GM21619 (cell line): ENCODE results near the gene GBX1.

Experiments
- ATAC-seq: cut with Tn5 transposase; IDR thresholded peaks from one replicate; pipeline ENCODE4 v1.9.1; 2021; ENCODE audit not compliant: unreplicated experiment

GBX1 gene

GRCh38 chr7:151116603-151117440, 50.7 kb downstream of the GBX1 start:
- ATAC-seq: no peak

GRCh38 chr7:151115836-151116418, 51.6 kb downstream of the GBX1 start:
- ATAC-seq: no peak

DNA sequence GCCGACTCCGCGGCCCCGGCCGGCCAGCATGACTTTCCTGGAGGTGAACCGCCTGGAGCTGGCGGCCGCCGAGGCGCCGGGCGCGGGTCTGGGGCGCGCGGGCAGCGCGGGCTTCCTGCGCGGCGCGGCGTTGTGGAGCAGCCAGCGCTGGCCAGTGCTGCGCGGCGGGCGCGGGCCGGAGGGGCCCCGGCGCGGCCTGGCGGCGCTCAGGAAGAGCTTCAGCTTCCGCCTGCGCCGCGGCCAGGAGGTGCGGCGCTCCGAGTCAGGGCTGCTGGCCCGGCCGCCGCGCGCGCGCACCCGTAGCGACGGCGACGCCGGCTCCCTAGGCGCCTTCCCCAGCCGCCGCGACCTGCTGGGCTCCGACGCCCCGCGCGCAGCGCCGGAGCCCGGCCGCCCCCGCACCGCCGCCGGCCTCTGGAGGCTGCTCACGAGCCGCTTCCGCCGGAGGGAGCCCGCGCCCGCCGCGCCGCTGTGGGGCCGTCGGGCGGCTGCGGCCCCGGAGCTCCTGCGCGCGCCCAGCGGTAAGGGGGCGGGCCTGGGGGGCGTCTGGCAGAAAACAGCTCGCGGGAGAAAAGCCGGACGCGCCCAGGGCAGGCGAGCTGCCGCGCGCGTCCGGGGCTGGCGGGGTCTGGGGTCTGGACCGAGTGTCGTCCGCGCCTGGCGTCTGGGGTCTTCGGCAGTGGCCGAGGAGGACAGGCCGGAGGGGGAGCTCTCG, 52.2 kb downstream of the GBX1 start:
- ATAC-seq: no peak

- no peak for ATAC-seq
These were observed 53.1 kb downstream of the GBX1 start for GRCh38 chr7:151114151-151115090.

DNA sequence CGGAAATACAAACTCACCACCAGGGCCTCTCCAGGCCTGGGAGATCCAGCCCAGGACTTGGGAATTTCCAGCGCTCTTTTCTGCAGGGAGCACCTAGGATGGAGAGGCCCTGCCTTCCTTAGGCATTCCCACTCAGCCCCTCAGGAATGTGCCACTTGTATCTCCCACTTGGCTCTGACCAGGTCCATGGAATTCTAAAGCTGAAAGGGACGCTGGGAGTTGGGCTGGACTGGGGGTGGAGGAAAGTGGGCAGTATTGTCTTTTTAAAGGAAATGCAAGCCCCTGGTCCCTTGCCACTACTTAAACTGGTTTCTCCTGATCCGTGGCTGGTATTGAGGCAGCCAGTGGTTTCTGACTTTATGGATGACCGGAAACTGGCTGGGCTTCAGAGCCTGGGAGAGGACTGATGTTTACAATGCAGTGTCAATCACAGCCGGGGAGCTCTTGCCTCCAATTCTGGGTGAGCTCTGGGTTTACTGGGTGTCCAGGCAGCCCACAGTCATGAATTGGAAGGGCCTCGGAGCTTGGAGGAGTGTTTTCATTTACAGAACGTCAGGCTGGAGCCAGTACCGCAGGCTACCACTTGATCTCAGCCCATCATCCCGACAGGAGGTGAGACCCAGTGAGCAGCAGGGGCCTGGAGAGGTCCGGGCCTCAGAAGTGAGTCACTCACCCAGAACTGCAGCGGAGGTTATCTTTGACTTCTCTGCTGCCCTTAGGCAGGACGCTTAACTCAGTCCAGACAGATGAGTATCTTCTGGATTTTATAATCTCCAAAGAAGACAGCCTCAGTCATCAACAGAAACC, 53.9 kb downstream of the GBX1 start:
- ATAC-seq: no peak

DNA sequence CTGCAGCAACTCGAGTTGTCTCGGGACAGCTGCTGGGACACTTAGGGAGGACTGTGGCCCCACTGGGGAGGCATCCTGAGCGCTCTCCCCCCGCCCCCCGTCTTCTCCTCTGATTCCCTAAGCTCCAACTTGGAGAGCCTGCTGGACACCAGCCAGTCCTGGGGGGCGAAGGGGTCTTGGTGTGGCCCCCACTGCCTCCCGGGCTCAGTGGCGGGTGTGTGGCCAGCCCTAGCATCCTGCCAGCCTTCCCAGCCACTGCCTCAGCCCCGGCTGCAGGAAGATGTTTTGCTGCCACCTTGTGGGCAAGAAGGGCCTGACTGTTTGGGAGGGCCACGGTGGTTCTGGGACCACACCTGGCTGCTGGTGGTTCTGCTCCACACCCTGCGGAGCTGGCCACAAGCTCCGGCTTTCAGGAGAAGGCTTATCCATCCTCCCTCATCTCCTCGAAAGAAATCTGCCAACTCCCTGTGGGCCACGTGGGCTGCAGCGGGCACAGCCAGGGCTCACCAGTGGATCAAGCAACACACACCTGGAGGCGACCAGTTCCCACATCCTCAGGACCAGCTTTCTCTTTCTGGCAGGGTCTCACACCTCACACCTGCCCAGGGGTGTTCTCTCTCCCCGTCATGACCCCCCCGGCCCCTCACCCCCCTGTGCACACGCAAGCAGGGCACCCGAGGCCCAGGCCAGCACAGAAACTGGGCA, 56.4 kb downstream of the GBX1 start:
- ATAC-seq: peak; percentile 89

GRCh38 chr7:151110236-151110940, 57.1 kb downstream of the GBX1 start:
- no peak for ATAC-seq

DNA sequence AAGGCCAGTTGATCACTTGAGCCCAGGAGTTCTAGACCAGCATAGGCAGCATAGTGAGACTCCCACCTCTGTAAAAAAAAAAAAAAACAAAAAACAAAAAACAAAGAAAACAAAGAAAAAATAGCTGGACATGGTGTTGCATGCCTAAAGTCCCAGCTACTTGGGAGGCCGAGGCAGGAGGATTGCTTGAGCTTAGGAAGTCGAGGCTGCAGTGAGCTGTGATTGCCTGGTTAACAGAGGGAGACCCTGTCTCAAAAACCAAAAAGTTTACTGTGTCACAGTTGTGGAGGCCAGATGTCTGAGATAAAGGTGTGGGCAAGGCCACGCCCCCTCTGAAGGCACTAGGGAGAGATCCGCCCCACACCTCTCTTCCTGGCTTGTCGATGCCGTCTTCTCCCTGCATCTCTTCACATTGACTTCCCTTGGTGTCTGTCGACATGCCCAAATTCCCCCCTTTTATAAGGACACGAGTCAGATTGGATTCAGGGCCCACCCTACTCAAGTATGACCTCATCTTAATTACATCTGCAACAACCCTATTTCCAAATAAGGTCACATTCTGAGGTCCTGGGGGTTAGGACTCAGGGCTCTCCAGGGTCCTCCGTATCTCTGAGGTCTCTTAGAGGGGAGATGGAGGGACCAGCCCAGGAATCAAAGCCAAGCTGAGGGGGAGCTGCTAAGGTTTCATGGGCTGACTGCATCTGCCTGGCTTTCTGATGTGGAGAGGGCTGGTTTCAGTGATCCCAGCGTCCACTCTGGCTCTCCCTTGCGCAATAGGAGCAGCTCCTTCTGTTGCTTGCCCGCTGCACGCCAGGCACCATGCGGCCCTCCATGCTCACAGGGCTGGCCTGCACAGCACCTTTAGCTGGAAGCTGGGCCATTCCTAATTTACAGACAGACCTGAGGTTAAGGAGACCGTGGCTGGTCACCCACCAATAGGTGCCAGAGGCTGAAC, 58.1 kb downstream of the GBX1 start:
- ATAC-seq: no peak

DNA sequence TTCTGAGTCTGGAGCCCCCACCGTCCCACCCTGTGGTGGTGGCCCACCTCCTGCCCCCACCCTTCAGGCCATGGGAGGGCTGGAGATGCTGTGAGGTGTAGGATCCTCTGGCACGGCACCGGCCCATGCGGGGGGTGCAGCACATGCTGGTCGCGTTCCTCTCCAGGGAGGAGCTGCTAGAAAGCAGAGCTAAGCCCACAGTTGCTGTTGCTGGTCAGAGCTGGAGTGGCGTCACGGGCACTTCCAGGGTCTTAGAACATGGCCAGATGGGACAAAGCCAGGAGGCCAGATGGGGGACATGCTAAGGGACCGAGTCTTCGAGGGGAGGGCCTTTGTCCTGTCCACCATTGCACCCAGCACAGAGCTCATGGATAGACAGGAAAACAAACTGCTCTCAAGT, 59.6 kb downstream of the GBX1 start:
- ATAC-seq: no peak

DNA sequence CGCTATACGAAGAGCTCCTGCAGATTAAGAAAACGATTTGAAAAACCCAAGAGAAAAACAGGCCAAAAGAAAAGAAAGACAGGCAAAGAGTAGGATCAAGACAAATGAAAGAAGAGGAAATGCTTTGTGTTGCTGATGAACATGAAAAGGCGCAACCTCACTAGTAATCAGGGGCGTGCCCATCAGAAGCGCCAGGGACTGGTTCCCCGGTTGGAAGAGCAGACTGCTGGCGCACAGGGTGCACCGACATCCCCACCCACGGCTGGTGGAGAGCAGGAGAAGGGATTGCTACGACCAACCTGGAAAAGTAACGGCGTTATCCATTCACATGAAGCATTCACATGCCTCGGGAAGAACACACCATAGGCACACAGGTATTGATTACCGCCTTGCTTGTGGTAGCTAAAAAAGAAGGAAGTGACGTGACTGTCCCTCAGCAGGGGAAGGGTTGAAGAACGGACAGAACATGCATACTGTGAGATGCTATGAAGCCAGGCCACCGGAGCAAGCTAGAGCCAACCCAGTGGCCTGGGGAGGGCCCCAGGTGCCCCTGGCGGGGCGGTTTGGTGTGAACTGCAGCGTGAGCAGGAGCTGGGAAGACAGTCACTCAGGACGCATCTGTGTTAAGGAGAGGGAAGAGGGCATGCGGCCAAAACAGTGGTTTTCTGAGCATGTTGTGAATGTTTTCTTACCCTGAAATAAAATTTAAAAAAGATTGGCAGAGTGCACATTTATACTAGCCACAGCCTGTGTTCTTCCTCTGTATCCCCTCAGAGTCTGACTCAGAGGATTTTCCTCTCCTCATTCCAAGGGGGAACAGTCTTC, 62.9 kb downstream of the GBX1 start:
- ATAC-seq: no peak

DNA sequence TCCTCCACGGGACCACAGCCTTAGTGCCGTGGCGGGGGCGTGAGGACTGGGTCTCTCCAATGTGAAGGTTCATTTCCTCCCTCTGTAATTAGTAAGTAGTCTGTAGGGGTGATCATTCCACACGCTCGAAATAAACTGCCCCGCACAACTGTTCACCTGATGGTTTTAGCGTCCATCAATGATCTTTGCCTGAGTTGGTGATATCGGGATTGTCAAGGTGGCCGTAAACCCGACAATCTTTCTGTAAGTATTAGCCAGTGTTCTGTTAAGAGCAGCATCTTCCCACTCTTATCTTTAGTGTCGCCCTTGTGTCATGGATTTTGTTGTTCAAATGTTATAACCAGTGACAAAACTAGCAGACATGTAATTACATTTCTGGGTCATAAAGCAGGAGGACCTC, 63.5 kb downstream of the GBX1 start:
- no peak for ATAC-seq

DNA sequence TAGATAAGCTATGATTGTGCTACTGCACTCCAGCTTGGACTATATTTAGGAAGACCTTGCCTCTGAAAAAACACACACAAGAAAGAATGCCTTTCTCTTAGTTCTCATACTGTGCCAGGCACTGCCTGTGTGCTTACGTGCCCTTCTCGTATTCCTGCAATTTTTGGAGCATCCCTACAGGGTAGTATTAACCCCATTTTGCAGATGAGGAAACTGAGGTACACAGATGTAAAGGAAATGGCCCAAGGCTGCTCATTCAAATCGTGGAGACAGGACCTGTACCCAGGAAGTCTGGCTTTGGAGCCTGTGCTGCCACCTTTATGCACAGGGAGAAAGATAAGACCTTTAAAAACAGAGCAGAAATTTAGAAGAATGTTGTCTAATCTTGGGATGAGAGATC, 64.5 kb downstream of the GBX1 start:
- no peak for ATAC-seq

- ATAC-seq: no peak
These were observed 65.7 kb downstream of the GBX1 start for GRCh38 chr7:151101621-151102396.

DNA sequence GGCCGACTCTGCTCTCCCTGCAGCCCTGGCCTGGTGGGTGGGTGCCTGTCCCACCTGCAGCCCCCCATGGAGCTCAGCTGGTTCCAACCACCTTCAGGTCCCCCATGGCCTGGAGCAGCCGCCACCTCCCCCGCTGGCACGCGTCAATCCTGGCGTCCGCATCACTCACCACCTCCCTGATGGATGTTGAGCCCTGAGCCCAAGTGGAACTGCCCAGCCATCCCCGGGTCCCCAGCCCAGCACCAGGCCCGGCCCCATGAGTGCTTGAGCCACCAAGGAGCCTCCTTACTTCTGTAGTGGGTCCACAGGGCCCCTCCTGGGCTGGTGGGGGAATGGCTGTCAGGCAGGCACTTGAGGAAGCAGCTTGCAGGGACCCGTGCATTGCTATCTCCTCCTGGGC, 66.6 kb downstream of the GBX1 start:
- no peak for ATAC-seq

GRCh38 chr7:151099486-151100211, 67.8 kb downstream of the GBX1 start:
- ATAC-seq: no peak
